Fibroblast of the conjunctiva (primary cell): ENCODE measurements around the gene CFAP298.

ENCODE experiments used
- DNase-seq: peaks from one replicate; pipeline ENCODE4 v3.0.0-alpha.2; 2010; ENCODE audit warnings: low read depth

CFAP298 gene

GRCh38 chr21:32599091-32599490, 13.1 kb downstream of the CFAP298 start:
- no peak for DNase-seq

- peak; percentile 56 for DNase-seq
Measured at GRCh38 chr21:32597205-32597604, 15.0 kb downstream of the CFAP298 start.

GRCh38 chr21:32595431-32595830, 16.7 kb downstream of the CFAP298 start:
- no peak for DNase-seq

GRCh38 chr21:32593690-32594089, 18.5 kb downstream of the CFAP298 start:
- DNase-seq = no peak

- no peak for DNase-seq
Measured at GRCh38 chr21:32592929-32593502, 19.2 kb downstream of the CFAP298 start.

- no peak for DNase-seq
Measured at GRCh38 chr21:32590130-32590529, 22.0 kb downstream of the CFAP298 start.

- no peak for DNase-seq
Measured at GRCh38 chr21:32587651-32588050, 24.5 kb downstream of the CFAP298 start.

- DNase-seq = no peak
Measured at GRCh38 chr21:32587120-32587519, 25.1 kb downstream of the CFAP298 start.

- DNase-seq = no peak
Measured at GRCh38 chr21:32585970-32586369, 26.2 kb downstream of the CFAP298 start.

- no peak for DNase-seq
Measured at GRCh38 chr21:32585042-32585710, 27.0 kb downstream of the CFAP298 start, which contains the start of gene TCP10L. TCP10L (minus strand) TSS chr21:32585523; CDS start chr21:32584304, 1,219 bp downstream.

GRCh38 chr21:32584472-32584871, 27.7 kb downstream of the CFAP298 start:
- no peak for DNase-seq

GRCh38 chr21:32581732-32582131, 30.4 kb downstream of the CFAP298 start:
- DNase-seq = no peak

- DNase-seq = no peak
Measured at GRCh38 chr21:32580949-32581348, 31.2 kb downstream of the CFAP298 start.

- DNase-seq = no peak
Measured at GRCh38 chr21:32578107-32578691, 34.0 kb downstream of the CFAP298 start.

- DNase-seq = no peak
Measured at GRCh38 chr21:32576011-32576410, 36.2 kb downstream of the CFAP298 start.

- no peak for DNase-seq
Measured at GRCh38 chr21:32574946-32575925, 36.9 kb downstream of the CFAP298 start.

GRCh38 chr21:32572574-32573420, 39.4 kb downstream of the CFAP298 start:
- DNase-seq = no peak

- no peak for DNase-seq
Measured at GRCh38 chr21:32570456-32570855, 41.7 kb downstream of the CFAP298 start.

- DNase-seq = peak; percentile 59
Measured at GRCh38 chr21:32569261-32570230, 42.6 kb downstream of the CFAP298 start.

GRCh38 chr21:32567626-32568025, 44.6 kb downstream of the CFAP298 start:
- DNase-seq = no peak
